ENCODE results near the gene LTF.

GRCh38 chr3:46509661-46510187 is 45.0 kb upstream of the LTF start:
- TF ChIP-seq POLR2AphosphoS5 (IDR thresholded peaks at IDR 0.05; ENCODE audit: borderline replicate concordance, low read depth, low read length) (no peak), EZH2 (IDR thresholded peaks at IDR 0.05) (no peak)

All from SK-N-MC (cell line).